Measurements from ENCODE around the gene CFAP20DC.
A peak's percentile ranks its signal among the peaks of the same experiment; 100 is the strongest.
"Not testable (repeated sequence)": the region's sequence is repeated elsewhere in the genome, so short reads cannot be mapped to it uniquely, and the experiment has no call there.

CFAP20DC gene

DNA sequence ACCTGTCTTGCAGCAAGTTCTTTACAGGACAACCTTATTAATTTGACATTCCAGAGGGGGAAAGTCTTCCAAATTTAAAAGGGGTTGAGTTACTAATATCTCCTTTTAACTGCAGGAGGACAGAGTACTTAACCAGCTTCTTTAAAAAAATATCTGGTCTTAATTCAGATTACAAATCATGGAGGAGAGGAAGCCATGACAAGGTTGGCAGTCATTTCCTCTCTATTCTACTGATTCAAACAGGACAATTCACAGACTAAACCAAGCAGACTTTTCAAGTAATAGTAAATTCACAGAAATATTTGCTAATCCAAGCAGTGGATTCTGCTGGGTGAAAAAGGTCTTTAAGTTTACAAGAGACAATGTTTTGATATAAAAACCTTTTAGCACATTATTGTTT lies 185.3 kb downstream of the CFAP20DC start:
- no peak for DNase-seq

DNA sequence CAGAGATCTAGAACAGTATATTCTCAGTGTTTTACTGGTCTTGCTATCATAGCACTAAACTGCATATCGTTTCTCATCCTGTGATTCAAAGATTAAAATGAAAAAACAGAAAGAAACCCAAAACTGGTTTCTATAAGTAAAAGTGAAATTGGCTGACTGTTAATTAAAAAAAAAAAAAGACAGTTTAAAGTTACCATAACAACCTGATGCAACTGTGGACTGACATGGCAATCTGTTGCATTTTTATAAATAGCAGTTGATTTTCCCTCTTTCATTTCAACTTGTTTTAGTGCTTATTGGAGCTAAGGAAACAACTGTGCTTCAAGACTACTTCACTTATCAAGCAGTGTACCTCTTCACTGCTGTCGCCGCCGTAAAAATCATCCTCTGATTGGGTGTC lies 186.6 kb downstream of the CFAP20DC start:
- DNase-seq = no peak

DNA sequence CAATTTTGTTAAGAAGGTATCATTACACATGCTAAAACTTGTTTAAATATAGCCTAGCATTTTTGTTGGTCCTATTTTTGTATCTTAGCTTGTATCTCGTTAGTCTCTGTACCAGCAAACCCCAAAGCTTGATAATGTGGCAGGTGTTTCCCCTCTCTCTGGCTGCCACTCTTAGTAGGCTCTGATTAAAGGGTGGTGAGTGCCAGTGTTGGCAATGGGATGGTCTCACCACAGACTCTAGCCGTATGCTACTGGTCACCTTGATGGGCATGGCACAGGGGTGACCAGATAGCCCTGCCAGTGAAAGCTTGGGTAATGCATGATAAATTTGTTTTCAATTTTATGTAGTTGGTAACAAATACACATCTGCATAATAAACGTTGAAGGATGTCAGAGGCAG lies 188.3 kb downstream of the CFAP20DC start:
- no peak for DNase-seq

DNA sequence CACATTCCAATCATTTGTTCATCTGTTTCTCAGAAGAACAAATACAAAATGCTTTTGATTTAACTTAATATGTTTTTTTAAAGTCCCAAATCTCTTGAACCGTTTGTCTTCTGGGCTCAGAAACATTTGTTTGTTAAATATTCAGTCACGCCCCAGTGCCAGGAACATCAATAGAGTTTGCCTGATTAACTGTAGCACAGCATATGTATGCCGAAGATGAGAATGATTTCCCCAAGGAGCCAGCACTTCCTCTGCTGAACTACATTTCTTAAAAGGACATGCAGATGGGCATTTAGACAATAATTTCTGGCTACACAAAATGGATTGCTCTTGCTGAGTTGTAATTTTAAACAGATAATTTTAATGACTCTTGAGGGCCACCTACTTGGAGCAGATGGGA lies 191.7 kb downstream of the CFAP20DC start:
- DNase-seq = no peak

DNA sequence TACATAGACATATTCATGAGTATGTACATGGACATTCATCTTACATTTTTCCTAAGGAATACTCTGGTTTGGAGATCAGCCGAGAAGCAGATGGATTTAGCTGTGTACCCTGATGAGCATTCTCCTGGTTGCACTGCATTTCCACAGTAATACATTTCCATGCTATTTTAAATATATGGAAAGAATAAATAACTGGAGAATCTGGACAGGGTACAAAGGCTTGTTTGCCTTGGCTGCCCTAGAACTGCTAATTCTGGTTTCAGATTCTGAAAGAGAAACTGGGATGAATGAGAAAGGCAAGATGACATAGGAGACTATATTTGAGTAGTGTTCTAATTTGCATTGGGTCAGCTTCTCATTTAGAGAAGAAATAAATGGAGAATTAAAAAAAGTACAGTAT lies 192.4 kb downstream of the CFAP20DC start:
- DNase-seq = no peak

DNA sequence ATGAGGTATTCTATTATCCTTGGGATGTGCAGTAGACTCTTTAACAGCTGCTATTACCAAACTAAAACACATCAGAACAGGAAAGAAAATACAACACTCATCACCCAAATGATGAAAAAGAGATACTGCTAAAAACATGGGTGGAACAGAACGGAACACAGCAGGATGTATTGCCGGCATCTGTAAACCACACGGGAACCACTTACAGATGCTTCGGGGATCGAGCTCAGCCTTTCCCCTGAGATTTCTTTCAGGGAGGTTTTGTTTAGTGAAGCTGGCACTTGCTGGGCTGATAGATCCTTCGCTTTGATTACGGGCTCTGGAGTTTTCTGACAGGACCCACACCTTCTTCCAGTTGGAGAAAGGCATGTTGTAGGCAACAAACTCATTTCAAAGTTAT lies 201.0 kb downstream of the CFAP20DC start:
- DNase-seq = no peak

DNA sequence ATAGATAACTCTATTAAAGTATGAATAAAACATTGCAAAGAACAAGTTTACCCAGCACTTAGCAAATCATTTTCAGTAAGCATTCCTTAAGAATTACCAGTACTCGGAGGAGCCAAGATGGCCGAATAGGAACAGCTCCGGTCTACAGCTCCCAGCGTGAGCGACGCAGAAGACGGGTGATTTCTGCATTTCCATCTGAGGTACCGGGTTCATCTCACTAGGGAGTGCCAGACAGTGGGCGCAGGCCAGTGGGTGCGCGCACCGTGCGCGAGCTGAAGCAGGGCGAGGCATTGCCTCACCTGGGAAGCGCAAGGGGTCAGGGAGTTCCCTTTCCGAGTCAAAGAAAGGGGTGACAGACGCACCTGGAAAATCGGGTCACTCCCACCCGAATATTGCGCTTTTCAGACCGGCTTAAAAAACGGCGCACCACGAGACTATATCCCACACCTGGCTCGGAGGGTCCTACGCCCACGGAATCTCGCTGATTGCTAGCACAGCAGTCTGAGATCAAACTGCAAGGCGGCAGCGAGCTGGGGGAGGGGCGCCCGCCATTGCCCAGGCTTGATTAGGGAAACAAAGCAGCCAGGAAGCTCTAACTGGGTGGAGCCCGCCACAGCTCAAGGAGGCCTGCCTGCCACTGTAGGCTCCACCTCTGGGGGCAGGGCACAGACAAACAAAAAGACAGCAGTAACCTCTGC lies 207.6 kb downstream of the CFAP20DC start:
- not testable (repeated sequence) for DNase-seq

DNA sequence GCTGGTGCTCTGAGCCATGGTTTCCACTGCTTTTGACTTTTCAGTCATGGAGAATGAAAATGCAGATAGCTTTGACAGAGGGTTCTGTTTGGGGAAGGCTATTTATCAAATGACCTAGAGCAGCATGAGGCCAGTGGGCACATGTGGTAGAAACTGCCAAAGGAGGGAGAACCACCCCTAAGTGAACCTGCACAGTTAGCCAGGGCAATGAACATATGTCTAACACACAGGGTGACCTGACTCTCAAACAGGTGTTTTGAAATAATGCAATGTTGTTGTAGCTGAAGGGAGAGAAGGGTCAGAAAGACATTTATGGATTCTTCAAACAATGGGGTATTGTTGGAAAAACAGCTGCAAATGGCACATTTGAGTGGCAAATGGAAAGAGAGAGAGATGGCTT lies 208.9 kb downstream of the CFAP20DC start:
- DNase-seq = no peak

DNA sequence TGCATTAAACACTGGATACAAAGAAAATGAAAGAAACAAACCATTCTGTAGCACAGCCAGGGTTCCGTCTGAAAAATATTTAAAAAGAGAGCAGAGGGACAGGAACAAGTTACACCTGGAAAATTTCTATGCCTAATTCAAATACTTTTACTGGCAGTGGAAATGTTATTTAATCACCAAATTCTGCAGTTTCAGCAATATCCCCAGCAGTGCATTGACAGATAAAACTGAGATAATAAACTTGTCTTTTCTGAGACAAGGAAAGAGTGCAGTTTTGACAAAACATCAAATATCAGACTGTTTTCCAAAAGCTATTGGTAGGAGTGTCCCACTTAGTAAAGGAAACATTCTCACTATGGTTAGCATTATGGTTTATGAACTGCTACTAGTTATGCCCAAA lies 209.9 kb downstream of the CFAP20DC start:
- no peak for DNase-seq

DNA sequence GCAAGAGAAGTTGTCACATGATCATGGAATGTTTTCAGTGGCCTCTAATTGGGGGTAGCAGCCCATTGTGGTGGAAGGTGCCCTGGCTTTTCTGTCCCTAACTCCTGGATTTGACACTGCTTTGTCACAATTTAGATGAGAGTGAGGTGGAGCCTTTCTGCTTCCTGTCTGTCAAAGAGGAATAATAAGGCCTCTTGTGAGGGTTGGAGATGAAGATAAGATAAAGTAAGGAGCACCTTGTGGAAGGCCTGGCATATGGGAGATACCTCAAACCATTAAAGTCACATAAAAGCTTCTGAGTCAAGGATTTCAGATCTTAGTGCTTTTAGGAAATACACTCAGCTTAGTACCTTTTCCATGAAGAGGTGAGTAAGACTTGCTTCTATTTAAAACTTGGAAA lies 210.6 kb downstream of the CFAP20DC start:
- no peak for DNase-seq

DNA sequence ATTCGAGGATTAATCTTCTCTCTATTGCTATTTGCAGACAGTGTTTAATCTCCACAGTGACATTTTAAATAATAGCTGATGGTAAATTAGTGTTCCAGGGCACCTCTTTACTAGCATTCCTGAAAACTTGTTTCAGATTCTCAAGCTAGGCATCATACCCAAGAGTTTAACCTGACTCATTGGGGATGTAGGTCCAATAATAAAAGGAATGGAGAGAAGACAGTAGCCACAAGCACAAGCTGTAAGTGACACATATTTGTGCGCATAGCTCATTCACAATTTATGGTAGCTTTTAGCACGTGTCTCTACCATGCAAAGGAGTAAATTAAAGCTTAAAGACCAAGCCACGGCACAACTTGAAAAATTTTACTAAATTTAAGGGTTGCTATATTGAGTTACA lies 212.0 kb downstream of the CFAP20DC start:
- no peak for DNase-seq

DNA sequence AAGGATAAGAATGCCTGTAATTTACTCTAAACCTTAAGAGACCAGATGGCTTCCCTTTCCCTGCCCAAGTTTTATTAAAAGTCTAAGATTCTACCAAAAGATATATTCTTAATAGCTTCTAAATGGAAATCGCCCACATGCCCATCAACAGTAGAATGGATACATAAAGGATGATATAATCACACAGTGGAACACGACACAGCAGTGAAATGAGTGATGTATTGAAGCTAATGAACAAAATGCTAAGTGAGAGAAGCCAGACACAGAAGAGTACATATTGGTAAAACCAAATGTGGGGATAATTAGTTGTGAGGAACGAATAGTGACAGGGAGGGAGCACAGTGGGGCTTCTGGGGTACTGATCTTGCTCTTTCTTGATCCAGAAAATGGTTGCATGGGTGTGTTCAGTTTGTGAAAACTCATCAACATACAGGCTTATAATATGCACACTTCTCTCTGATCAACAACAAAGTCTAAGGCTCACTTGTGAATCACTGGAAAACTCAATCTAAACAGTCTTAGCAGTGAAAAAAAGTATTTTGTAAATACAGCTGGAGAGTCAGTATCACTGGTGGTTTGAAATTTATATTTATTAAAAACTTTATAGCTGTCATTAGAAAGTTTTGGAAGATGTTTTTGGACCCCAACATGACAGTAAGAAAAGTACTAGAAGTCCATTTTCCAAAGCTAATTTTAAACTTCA lies 212.5 kb downstream of the CFAP20DC start:
- DNase-seq = no peak

DNA sequence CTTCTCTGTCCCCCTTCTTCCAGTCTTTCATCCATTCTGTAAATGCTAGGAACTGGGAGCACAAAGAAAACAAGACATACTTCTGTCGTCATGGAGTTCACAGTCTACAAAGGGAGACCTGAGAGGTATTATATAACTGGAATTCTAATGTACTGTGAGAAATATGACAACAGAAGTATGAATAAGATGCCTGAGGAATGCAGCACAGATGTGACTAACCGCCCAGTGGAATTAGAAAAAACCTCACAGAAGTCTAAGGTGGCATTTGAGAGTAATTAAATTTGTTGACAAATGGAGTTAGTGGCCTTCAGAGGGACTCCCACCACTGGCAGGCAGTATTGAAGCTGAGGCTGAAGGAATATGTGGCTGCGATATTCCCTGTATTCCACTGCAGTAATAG lies 214.7 kb downstream of the CFAP20DC start:
- DNase-seq = no peak

DNA sequence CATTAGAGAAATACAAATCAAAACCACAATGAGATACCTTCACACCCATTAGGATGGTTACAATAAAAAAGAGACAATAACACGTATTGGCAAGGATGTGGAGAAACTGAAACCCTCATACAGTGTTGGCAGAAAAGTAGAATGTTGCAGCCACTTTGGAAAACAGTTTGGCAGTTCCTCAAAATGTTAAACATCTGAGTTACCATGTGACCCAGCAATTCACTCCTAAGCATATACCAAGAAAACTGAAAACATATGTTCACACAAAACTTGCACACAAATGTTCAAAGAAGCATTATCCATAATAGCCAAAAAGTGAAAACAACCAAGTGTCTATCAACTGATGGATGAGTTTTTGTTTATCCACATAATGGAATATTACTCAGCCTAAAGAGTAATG lies 216.3 kb downstream of the CFAP20DC start:
- no peak for DNase-seq

DNA sequence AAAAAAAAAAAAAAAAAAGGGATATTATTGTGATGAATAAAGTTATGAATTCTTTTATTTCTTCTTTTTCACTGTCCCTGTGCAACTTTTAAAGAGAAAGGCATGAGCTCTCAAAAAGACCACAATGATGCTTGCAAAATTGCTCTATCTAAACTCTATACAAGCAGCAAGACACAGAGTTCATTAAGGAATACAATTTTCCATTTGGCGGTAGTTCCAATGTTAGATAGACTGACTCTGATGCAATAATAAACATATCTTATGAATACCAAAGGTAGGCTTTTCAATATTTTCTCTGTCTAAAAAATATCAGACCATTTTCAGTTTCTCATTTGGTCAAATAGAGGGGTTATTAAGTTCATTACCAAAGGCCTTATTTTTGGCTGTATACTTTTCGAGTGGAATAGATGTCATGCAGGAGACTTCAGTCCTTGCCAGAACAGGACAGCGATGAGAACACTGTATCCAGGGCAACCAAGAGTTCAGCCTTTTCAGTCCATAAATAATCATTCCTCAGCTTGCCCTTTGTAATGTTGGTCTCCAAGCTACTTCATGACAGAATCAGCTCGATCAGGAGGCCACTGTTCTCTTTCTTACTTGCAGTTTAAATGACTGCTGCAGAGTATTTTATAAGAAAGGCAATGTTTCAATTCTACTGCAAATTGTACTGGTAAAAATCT lies 220.4 kb downstream of the CFAP20DC start:
- no peak for DNase-seq

DNA sequence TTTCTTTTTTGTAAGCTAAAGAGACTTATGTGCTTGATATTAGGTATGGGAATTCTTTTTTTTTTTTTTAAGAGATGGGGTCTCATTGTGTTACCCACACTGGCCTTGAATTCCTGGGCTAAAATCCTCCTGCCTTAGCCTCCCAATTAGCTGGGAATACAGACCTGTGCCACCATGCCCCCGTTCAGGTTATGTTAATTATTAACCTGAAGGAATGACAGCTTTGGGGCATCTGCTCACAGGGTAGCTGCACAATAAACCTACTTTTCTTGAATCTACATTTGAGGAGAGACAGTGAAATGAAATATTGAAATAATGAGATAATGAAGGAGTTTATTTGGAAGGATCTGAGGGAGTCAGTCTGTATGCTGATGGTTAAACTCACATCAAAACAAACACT lies 225.0 kb downstream of the CFAP20DC start:
- DNase-seq = no peak

DNA sequence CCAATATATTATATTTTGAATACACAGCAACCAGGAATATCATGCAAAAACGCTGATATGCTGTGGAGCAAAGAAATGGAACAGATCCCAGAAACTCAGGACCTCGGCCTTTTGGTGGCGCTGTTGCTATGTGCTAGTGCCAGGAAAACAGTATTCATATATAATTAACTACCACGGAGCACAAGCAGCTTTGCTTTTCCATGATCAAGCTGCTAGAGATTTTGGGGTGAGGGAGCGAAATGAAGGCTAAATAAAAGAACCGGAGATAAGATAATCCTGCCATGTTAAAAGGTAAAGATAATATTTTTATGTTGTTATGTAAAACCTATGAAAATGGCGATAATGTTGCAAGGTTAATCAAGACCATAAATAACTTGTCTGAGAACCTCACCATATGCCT lies 225.5 kb downstream of the CFAP20DC start:
- peak; percentile 16 for DNase-seq

DNA sequence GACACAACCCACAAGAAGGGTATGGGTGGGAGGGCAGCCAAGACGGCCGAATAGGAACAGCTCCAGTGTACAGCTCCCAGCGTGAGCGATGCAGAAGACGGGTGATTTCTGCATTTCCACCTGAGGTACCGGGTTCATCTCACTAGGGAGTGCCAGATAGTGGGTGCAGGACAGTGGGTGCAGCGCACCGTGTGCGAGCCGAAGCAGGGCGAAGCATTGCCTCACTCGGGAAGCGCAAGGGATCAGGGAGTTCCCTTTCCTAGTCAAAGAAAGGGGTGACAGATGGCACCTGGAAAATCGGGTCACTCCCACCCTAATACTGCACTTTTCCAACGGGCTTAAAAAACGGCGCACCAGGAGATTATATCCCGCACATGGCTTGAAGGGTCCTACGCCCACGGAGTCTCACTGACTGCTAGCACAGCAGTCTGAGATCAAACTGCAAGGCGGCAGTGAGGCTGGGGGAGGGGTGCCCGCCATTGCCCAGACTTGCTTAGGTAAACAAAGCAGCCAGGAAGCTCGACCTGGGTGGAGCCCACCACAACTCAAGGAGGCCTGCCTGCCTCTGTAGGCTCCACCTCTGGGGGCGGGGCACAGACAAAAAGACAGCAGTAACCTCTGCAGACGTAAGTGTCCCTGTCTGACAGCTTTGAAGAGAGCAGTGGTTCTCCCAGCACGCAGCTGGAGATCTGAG lies 243.1 kb downstream of the CFAP20DC start:
- not testable (repeated sequence) for DNase-seq

DNA sequence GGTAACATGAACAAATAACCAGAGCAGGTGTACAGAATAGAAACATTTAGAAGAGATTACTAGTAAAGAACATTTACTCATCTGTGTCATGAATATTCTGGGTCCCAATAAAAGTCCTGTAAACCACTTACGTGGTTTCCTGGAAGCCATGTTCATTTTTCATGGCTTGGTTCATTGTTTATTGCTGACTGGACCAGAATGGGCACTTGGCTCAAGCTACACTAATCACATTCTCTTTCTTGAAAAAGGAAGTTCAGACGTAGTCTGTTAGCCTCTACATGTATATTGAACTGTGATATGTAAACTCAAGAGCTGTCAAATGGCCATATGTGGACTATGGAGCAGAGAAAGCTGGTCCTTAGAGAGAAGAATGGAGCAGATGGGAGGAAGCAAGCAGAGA lies 244.9 kb downstream of the CFAP20DC start:
- DNase-seq = no peak

DNA sequence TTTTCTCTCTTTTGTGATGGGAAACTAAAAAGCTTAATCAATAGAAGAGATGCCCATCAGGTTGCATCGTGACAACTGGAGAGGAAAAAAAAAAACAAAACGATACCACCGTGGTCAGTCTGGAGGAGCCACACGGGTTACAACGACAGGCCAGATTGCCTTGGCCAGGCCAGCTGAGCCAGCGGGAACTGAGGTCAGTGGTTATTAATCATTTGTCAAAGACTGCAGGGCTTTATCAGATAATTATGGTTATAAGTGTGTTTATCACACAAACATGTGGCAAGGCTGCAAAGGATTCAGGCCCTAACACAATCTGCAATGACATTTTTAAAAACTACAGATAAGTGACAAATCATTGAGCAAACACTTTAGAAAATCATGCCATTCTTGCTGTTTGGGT lies 248.3 kb downstream of the CFAP20DC start:
- DNase-seq = no peak

DNA sequence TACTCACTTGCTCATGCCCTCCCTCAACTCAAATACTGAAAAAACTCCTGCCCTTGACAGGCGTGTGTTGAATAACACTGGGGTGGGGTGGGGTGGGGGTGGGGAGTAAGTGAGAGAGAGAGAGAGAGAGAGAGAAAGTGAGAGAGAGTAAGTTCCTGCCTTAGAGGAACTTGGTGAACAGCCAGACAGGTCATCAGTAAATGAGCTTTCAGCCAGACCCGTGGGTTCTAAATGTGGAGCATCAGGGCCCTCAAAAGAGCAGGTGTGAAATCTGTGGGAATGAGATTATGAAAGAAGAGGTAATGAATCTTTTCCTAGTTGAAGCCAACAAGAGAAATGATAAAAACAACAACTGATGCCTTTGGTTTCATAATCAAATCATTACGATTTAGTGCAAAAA lies 248.9 kb downstream of the CFAP20DC start:
- DNase-seq = no peak

DNA sequence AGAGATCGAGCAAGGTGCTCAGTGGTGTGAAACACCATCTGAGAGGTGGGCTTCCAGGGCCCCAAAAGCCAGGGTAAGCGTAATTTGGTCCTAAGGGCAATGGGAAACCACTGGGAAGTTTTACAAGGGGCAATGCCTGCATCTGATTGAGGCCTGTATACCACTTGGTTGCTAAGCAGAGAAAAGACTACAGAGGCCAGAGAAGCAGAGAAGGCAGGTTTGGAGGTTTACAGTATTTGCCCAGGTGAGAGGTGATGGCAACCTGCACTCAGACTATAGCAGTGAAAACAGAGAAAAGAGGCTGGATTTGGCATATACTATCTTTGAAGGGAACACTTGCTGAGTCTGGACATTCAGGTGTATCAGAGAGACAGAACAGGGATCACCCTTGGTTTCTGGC lies 249.8 kb downstream of the CFAP20DC start:
- DNase-seq = no peak

DNA sequence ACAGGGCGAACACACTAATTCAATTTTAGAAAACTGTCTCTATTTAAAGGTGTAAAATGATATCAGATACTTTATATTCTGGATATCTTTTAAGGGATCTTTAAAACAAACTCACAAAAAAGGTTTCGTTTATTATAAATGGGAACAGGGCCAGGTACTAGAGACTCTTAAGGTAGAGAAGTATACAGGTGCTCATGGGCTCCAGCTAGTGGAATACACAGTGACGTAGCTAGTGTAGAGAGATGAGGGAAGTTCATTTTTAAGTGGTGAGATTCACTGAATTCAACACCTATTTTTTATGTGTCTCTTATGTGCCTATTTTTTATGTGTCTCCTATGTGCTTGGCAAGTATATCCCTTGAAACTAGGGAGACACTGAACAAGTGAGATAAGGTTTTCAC lies 250.6 kb downstream of the CFAP20DC start:
- DNase-seq = no peak

DNA sequence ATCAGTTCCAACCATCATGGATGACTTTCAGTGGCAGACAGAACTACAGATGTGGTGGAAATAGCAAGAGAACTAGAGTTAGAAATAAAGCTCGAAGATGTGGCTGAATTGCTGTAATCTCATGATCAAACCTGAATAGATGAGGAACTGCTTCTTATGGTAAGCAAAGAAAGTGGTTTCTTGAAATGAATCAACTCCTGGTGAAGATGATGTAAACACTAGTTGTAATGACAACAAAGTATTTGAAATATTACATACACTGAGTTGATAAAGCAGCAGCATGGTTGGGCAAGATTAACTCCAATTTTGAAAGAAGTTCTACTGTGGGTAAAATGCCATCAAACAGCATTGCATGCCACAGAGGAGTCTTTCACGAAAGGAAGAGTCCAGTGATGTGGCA lies 251.5 kb downstream of the CFAP20DC start:
- DNase-seq = no peak
